Activated CD8-positive, alpha-beta memory T cell treated with anti-CD3 and anti-CD28 coated beads for 24 hours (primary cell): ENCODE results near the gene SLX1B.
"Not testable (repeated sequence)": the region's sequence is repeated elsewhere in the genome, so short reads cannot be mapped to it uniquely, and the experiment has no call there.

ENCODE experiments used
- DNase-seq: peaks from one replicate; pipeline ENCODE4 v3.0.0-alpha.2; 2020

Gene SLX1B

DNA sequence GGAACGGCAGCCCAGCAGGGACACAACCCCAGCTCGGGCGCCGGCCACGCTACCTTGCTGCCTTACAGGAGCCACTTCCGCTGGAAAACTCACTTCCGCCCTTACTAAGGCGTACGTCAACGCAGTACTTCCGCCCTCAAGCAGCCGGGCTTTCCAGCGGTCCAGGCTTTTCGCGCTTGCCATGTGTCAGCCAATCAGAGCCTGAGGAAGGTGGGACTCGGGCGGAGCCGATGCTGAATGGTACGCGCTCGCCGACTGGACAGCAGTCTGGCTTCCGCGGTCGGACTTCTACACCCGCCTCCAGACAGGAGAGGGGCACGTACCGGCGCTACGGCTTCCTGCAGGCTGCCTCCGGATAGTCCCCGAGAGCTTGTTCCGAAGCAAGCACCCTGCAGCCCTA lies at the start of gene SLX1B, which contains the start of gene BOLA2:
TSS of gene SLX1B (plus strand) at position 265 of the 400 bp plus-strand sequence.
TSS of gene BOLA2 (minus strand) at position 83 of the 400 bp plus-strand sequence. CDS start 98 bp downstream, outside the sequence.
- not testable (repeated sequence) for DNase-seq

DNA sequence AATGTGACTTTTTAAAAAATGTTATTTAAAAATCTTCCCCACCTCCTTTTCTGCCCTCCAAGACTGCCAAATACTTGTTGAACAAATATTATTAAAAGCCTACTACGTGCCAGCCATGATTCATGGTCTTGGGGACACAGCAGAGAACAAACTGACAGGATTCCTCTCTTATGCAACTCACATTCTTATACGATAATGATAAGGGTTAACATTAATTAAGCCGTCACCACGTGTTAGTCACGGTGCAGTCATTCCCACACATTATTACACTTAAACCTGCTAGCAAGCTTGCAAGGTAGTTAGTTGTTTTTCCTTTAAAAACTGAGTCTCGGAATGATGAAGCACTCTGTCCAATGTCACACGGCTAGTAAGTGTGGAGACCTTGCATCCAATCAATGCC lies 49.1 kb upstream of the SLX1B start:
- not testable (repeated sequence) for DNase-seq

DNA sequence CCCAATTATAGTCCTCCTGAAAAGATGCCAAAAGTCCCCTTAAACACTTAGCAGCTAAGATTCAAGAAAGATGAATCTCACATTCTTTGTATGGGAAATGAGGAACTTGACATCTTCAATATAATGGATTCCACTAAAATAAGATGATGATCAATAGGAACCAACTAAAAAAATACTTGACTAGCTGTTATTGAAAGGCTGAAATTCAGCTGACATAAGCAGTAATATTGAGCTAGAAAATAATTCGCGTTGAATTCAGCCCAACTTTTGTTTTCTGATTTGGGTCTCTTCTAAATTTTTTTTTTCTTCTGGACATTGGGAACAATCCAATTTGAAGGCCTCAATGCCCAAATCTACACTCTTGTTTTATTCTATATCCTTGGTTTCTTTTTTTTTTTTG lies 30.7 kb upstream of the SLX1B start:
- not testable (repeated sequence) for DNase-seq

DNA sequence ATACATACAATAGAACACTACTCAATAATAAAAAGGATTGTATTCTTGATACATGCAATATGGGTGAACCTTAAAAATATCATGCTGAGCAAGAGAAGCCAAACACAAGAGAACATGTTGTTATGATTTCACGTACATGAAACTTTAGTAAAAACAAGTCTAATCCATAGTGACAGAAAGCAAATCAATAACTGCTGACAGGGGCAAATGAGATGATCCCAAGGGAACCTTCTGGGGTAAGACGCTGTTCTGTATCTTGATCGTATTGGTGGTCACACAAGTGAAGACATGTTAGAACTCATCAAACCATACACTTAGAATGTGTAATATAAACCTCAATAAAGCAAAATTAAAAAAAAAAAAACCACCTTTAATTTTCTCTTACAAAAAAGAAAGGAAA lies 28.9 kb upstream of the SLX1B start:
- not testable (repeated sequence) for DNase-seq

DNA sequence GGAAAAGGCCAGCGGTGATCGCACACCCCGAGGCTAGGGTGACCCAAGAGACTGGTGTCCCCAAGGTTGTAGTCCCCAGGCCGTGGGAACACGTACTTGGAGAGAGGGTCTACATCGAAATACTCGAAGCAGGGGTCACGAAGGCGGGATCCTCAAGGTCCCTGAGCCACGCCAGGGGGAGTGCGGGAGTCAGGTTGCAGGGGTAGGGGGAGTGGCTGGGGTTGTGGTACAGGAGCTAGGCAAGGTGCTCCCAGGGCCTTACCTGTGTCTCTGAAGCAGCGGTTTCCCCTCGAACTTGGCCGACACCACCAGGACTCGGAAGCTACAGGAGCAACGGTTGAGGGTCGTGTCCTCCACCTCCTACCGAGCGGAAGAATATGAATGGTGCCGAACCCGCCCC lies 579 bp upstream of the SLX1B start:
- not testable (repeated sequence) for DNase-seq

DNA sequence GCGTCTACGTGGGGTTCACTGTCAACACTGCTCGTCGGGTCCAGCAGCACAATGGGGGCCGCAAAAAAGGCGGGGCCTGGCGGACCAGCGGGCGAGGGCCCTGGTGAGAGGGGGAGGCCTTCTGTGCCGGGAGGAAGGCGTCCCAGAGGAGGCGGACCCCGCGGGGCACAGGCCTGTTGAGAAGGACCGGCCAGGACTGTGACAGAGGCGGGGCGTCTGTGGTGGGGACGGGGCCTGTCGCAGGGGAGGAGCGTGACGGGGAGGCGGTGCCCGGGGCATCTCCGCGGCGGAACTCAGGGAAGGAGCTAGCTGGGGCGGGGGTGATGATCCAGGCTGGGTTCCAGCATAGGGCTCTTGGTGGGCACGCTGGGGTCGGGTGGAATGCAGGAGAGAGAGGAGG lies 495 bp downstream of the SLX1B start:
- not testable (repeated sequence) for DNase-seq

DNA sequence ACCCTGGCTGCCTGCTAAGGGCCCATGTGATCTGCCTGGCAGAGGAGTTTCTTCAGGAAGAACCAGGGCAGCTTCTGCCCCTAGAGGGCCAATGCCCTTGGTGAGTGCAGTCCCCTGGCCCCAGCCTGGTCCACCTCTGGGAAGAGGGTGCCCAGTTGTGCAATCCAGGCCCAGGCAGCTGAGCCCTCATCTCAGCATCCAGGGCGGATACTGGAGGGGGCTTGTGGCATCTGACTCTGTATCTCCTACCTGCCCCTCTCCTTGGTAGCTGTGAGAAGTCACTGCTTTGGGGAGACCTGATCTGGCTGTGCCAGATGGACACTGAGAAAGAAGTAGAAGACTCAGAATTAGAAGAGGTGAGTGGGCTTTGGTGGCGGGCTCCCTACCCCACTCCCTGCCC lies 3.3 kb downstream of the SLX1B start:
- DNase-seq: peak; percentile 49

DNA sequence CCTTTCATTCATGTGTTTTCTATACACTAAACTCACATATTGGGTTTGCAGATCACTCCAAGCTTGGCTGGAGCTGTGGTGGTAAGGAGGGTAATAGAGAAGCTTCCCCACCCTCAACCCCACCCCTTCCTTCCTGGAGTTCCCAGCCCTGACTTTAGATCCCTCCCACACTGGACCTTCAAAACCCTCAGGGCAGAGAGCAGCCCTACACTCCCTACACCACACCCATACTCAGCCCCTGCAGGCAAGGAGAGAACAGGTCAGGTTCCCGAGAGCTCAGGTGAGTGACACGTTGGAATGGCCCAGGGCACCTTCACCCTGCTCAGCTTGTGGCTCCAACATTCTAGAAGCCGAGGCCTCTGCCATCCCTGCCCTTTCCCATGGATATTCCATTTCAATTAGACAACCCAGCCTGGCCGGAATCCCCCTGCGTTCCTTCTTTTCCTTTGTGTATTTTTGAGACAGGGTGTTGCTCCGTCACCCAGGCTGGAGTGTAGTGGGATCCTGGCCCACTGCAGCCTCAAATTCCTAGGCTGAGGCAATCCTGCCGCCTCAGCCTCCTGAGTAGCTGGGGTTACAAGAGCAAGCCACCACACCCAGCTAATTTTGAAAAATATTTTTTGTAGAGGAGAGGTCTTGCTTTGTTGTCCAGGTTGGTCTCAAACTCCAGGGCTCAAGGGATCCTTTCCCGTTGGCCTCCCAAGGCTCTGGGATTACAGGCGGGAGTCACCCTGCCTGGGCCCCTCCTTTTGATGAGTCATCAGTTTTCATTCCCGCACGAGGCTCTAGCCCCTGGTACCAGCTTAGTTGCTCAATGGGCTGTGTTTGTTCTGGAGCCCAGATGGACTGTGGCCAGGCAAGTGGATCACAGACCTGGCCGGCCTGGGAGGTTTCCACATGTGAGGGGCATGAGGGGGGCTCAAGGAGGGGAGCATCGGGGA lies 5.6 kb downstream of the SLX1B start, which contains the start of gene SULT1A4:
TSS of gene SULT1A4 (plus strand) at position 208 of the 941 bp plus-strand sequence. CDS start 1,473 bp downstream, outside the sequence.
- DNase-seq: not testable (repeated sequence)

DNA sequence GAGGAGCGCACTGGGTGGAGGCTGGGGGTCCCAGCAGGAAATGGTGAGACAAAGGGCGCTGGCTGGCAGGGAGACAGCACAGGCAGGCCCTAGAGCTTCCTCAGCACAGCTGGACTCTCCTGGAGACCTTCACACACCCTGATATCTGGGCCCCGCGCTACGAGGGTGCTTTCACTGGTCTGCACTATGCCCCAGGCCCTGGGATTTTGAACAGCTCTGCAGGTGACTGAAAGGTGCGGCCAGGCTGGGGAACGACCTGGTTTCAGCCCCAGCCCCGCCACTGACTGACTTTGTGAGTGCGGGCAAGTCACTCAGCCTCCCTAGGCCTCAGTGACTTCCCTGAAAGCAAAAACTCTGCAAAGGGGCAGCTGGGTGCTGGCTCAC lies 6.3 kb downstream of the SLX1B start:
- not testable (repeated sequence) for DNase-seq

DNA sequence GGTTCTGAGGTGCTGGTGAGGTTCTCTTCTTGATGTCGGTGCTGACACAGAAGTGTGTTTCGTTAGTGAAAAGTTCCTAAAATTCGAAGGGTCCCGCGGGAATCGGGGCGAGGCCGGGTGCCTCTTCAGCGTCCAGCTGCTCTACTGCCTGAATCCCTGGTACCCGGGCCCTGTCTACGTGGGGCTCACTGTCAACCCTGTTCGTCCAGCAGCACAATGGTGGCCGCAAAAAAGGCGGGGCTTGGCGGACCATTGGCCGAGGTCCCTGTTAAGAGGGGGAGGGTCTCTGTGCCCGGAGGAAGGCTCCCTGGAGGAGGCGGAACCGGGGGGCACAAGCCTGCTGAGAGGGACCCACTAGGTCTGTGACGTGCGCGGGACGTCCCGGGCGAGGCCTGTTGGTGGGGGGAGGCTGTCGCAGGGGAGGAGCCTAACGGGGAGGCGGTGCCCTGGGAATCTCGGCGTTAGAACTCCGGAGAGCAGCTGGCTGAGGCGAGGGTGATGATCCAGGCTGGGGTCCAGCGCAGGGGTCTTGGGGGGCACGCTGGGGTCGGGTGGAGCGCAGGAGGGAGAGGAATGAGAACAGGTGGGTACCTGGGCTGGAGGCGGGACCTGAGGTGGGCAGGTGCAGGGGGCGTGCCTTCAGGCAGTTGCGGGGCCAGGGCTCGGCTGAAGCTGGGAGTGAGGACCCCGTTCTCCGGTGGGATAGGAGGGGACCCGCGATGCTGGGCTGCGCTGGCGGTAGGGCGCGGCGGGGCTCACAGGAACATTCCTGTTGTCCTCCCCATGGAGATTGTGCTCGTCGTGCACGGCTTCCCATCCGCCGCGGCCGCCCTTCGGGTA lies 11.9 kb downstream of the SLX1B start:
- DNase-seq: not testable (repeated sequence)

DNA sequence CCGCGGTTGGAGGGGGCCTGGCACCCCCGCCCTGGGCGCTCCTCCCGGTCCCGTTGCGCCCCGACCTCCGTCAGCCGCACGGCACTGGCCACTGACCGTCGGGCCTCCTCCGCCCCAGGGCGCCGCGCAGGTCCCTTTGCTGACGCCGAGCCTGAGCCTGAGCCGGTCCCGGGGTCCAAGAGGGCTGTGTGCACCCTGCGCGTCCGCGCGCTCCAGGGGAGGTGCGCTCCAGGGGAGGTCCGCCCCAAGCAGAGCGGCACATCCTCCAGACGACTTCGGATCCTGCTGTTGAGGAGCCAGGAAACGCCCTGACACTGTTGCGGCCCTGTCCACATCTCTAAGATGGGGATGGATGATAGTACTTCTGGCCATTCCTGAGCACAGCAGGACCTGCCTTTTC lies 12.6 kb downstream of the SLX1B start:
- DNase-seq: not testable (repeated sequence)

DNA sequence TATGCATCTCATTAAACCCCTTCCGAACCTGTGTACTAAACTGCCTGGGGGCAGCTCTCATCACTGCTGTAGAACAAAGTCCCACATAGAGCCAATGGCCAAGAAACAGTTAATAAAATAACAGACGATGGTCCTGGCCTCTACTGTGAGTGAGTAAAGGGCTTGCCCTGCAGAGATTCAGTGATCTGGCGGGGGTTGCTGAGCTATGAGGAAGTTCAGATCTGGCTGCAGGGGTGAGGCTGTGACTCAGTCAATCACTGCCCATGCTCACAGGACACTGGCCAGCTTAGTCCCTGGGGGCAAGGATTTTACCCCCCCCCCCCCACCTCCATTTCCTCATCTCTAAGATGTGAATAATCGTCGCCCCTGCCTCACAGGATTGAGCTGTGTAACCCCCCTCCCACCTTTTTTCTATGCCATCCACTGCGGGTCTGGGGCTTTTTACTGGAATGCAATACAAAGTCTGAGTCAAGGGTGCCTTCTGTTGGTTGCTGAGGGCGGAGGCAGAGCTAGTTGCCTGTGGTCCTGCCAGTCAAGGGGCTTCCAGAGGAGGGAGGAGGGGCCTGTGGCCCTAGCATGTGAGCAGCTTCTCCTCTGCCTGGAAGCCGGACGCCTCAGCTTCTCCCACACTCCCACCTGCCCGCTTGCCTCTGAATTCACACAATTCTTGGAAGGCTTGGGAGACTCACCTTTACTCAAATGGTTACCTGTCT lies 13.5 kb downstream of the SLX1B start:
- not testable (repeated sequence) for DNase-seq

DNA sequence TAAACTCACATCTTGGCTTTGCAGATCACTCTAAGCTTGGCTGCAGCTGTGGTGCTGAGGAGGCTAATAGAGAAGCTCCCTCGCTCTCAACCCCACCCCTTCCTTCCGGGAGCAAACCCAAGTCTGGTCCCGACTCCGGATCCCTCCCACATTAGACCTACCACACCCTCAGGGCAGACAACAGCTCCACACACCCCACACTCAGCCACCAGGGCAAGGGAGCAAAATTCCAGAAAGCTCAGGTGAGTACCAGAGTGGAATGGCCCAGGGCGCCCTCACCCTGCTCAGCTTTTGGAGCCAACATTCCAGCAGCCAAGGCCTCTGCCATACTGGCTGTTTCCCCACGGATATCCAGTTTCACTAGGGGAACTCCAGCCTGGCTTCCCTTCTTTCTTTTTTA lies 15.3 kb downstream of the SLX1B start:
- peak; percentile 63 for DNase-seq

DNA sequence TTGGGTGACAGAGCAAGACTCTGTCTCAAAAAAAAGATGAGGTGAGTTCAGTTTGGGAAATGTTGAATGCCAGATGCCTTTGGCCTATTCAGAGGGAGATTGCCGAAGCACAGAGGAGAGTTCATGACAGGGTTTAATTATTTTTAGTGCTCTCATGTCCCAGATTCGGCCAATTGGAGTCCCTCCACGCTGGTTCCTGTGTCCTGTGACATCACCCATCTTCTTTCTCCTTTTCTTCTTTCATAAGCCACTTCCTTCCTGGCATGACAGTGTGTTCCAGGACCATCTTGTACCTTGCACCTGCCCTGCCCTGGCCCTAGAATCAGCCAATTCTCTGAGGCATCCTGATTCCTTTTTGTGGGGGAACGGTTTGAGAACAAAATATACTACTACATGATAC lies 17.7 kb downstream of the SLX1B start:
- not testable (repeated sequence) for DNase-seq

DNA sequence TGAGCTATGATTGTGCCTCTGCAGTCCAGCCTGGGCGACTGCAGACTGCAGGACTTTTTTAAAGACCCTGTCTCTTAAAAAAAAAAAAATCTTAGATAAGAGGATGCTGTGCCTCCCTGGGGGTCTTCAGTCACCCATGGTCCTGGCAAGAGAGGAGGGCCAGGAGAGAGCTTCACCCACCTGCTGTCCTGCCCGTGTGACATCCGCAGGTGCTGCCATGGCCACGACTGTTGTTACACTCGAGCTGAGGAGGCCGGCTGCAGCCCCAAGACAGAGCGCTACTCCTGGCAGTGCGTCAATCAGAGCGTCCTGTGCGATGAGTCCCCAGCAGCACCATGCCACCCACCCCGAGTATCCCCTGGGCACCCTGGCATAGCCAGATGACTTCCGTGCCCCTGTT lies 27.9 kb downstream of the SLX1B start:
- peak; percentile 46 for DNase-seq

DNA sequence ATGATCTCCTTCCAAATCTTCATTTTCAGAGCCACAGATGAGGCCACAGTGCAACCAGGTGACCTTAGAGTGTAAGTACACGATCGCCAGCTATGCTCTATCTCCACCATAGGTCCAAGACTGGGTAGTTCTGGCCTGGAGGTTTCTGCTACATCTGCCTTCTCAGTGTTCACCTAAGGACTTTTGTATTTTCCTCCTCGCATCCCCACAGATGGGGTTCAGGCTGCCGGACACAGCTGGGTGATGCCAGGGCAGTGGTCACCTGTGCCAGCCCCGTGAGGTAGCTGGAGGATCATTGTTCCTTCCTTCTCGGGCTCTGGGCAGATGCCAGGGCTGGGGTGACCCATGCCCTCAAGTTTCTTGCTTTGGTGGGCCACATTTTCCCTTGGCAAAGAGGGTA lies 52.0 kb downstream of the SLX1B start, which contains the start of gene NPIPB12:
TSS of gene NPIPB12 (minus strand) at position 101 of the 400 bp plus-strand sequence.
- not testable (repeated sequence) for DNase-seq
